HepG2 (cell line): ENCODE results near the gene SPRED2. TPM values are rescaled to one million over a fixed set of nuclear protein-coding genes. Genes with fewer than 3 reads are reported as not detected.
A peak's percentile ranks its signal among the peaks of the same experiment; 100 is the strongest.

Experiments used
- AGO2 ChIP-seq: fragments of 200-400 bp; formaldehyde crosslinking; optimal IDR thresholded peaks from 2 replicates; pipeline ENCODE3; 2017; ENCODE audit warnings: mild to moderate bottlenecking, low read depth, low read length, moderate library complexity
- ARHGAP35 ChIP-seq: sonication (generic); formaldehyde crosslinking; IDR thresholded peaks from 2 replicates; pipeline ENCODE4 v1.9.0; 2022; ENCODE audit warnings: mild to moderate bottlenecking, inconsistent platforms, moderate library complexity, missing genetic modification reagents, borderline replicate concordance
- DR1 ChIP-seq: sonication (generic); formaldehyde crosslinking; IDR thresholded peaks from 2 replicates; pipeline ENCODE4 v1.8.0; 2021; ENCODE audit warnings: mild to moderate bottlenecking, missing genetic modification reagents, inconsistent platforms
- EED ChIP-seq: sonication (generic); formaldehyde crosslinking; IDR thresholded peaks from 2 replicates; pipeline ENCODE4 v1.5.0; 2020; ENCODE audit warnings: mild to moderate bottlenecking, missing genetic modification reagents
- FOXM1 ChIP-seq: sonication (generic); formaldehyde crosslinking; IDR thresholded peaks from 2 replicates; pipeline ENCODE4 v1.5.0; 2020; ENCODE audit warnings: missing genetic modification reagents
- HDAC6 ChIP-seq: fragments of 200-600 bp; sonication (generic); IDR thresholded peaks from 2 replicates; pipeline ENCODE4 v1.7.0; 2017; ENCODE audit warnings: mild to moderate bottlenecking, antibody characterized with exemption, low read length, low read depth
- HMG20A ChIP-seq: IDR thresholded peaks from 2 replicates; pipeline ENCODE4 v1.6.1; 2016; ENCODE audit warnings: borderline replicate concordance
- HOMEZ ChIP-seq: IDR thresholded peaks from 2 replicates; pipeline ENCODE4 v1.6.1; 2016; ENCODE audit warnings: low read depth
- KAT8 ChIP-seq: IDR thresholded peaks from 2 replicates; pipeline ENCODE4 v1.6.1; 2016; ENCODE audit warnings: missing genetic modification reagents, missing compliant biosample characterization
- KLF11 ChIP-seq: IDR thresholded peaks from 2 replicates; pipeline ENCODE4 v1.6.1; 2016; ENCODE audit warnings: missing compliant biosample characterization
- PRMT3 ChIP-seq: sonication (generic); formaldehyde crosslinking; IDR thresholded peaks from 2 replicates; pipeline ENCODE4 v1.8.1; 2022; ENCODE audit warnings: low read depth, mild to moderate bottlenecking, moderate library complexity, missing genetic modification reagents, borderline replicate concordance
- SMAD3 ChIP-seq: sonication (generic); formaldehyde crosslinking; IDR thresholded peaks from 2 replicates; pipeline ENCODE4 v1.4.0; 2020; ENCODE audit warnings: missing genetic modification reagents
- ZBTB20 ChIP-seq: sonication (generic); formaldehyde crosslinking; IDR thresholded peaks from 2 replicates; pipeline ENCODE4 v1.8.1; 2023; ENCODE audit warnings: missing genetic modification reagents, low read depth, mild to moderate bottlenecking, borderline replicate concordance
- ZNF136 ChIP-seq: sonication (generic); formaldehyde crosslinking; IDR thresholded peaks from 2 replicates; pipeline ENCODE4 v1.8.1; 2022; ENCODE audit warnings: low read depth, mild to moderate bottlenecking, moderate library complexity, missing genetic modification reagents
- ZNF138 ChIP-seq: sonication (generic); formaldehyde crosslinking; IDR thresholded peaks from 2 replicates; pipeline ENCODE4 v1.5.0; 2020; ENCODE audit warnings: mild to moderate bottlenecking, low read depth, missing genetic modification reagents
- ZNF33A ChIP-seq: sonication (generic); formaldehyde crosslinking; IDR thresholded peaks from 2 replicates; pipeline ENCODE4 v1.5.1; 2020; ENCODE audit warnings: missing genetic modification reagents, mild to moderate bottlenecking, moderate library complexity, borderline replicate concordance
- ZNF619 ChIP-seq: sonication (generic); formaldehyde crosslinking; IDR thresholded peaks from 2 replicates; pipeline ENCODE4 v1.4.0; 2020; ENCODE audit warnings: mild to moderate bottlenecking, missing genetic modification reagents
- ZNF639 ChIP-seq: conservative IDR thresholded peaks from 2 replicates; pipeline ENCODE4 v1.6.1; 2018; ENCODE audit warnings: missing genetic modification reagents
- ZNF660 ChIP-seq: sonication (generic); formaldehyde crosslinking; IDR thresholded peaks from 2 replicates; pipeline ENCODE4 v1.5.1; 2020; ENCODE audit warnings: mild to moderate bottlenecking, low read depth, missing genetic modification reagents, borderline replicate concordance
- polyA plus RNA-seq, 8 experiments: library from polyadenylated mRNA; depleted of rRNA in 3 of 8; stranded (reverse) in 7 of 8; unstranded in 1 of 8; fragments of >200 nt; fragmentation: Illumina TruSeq in 4 of 8; extraction: Trizol in 4 of 8; gene quantifications; 2 replicates each; pipeline versions ENCODE4 v1.2.1 to v1.2.3, GENCODE V29; 2011 to 2016; ENCODE audit warnings: low read depth in 4 of 8, missing spikeins in 1 of 8, mixed read lengths in 1 of 8; ENCODE audit not compliant: insufficient read depth in 1 of 8
- total RNA-seq, 5 experiments: library from RNA; depleted of rRNA; stranded (reverse); fragments of >200 nt; fragmentation: Illumina TruSeq; extraction: Trizol; gene quantifications; 2 replicates each; pipeline ENCODE4 v1.2.3, GENCODE V29; 2016; ENCODE audit warnings: low read depth in 1 of 5
- TF ChIP-seq, protein P1 (sequence below): IDR thresholded peaks from 2 replicates; pipeline ENCODE4 v1.6.1; 2016
- TF ChIP-seq, protein P2 (sequence below): sonication (generic); formaldehyde crosslinking; IDR thresholded peaks from 2 replicates; pipeline ENCODE4 v1.4.0; 2020; ENCODE audit warnings: mild to moderate bottlenecking, missing genetic modification reagents
- TF ChIP-seq, protein P3 (sequence below): IDR thresholded peaks from 2 replicates; pipeline ENCODE4 v1.6.1; 2012; ENCODE audit warnings: inconsistent platforms

SPRED2 gene
- total and polyA plus RNA-seq, 2 of the 13 experiments (the other 11 are each of a cell fraction or from before 2014, with no cell fraction given), result 13.0 to 37.0 TPM

GRCh38 chr2:65435625-65436168 lies 3.3 kb upstream of the SPRED2 start (continued):
- TF ChIP-seq, protein P1, sequence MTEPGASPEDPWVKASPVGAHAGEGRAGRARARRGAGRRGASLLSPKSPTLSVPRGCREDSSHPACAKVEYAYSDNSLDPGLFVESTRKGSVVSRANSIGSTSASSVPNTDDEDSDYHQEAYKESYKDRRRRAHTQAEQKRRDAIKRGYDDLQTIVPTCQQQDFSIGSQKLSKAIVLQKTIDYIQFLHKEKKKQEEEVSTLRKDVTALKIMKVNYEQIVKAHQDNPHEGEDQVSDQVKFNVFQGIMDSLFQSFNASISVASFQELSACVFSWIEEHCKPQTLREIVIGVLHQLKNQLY, result peak; percentile 66; the same call in 1 of the 2 replicates
- TF ChIP-seq PRMT3 (CRISPR knock-in tag) (peak; percentile 84), KLF11 (CRISPR knock-in tag) (peak; percentile 30; the same call in 1 of the 2 replicates), ZNF138 (CRISPR knock-in tag) (0 out of 2 replicates have a peak, but pooled peaks have one; percentile 22), FOXM1 (CRISPR knock-in tag) (no peak), EED (no peak; the same call in none of the 2 replicates), AGO2 (no peak), HOMEZ (no peak), ARHGAP35 (CRISPR knock-in tag) (peak; percentile 75; the same call in 1 of the 2 replicates), ZNF619 (CRISPR knock-in tag) (no peak), HMG20A (no peak), ZNF33A (CRISPR knock-in tag) (peak; percentile 72; the same call in 1 of the 2 replicates), SMAD3 (0 out of 2 replicates have a peak, but pooled peaks have one; percentile 28), ZBTB20 (peak; percentile 34; the same call in 1 of the 2 replicates), KAT8 (CRISPR knock-in tag) (peak; percentile 74; the same call in 1 of the 2 replicates), ZNF136 (CRISPR knock-in tag) (no peak), HDAC6 (no peak), ZNF639 (CRISPR knock-in tag) (peak; percentile 60; the same call in 1 of the 2 replicates), ZNF660 (CRISPR knock-in tag) (no peak), DR1 (no peak)
- TF ChIP-seq, protein P2, sequence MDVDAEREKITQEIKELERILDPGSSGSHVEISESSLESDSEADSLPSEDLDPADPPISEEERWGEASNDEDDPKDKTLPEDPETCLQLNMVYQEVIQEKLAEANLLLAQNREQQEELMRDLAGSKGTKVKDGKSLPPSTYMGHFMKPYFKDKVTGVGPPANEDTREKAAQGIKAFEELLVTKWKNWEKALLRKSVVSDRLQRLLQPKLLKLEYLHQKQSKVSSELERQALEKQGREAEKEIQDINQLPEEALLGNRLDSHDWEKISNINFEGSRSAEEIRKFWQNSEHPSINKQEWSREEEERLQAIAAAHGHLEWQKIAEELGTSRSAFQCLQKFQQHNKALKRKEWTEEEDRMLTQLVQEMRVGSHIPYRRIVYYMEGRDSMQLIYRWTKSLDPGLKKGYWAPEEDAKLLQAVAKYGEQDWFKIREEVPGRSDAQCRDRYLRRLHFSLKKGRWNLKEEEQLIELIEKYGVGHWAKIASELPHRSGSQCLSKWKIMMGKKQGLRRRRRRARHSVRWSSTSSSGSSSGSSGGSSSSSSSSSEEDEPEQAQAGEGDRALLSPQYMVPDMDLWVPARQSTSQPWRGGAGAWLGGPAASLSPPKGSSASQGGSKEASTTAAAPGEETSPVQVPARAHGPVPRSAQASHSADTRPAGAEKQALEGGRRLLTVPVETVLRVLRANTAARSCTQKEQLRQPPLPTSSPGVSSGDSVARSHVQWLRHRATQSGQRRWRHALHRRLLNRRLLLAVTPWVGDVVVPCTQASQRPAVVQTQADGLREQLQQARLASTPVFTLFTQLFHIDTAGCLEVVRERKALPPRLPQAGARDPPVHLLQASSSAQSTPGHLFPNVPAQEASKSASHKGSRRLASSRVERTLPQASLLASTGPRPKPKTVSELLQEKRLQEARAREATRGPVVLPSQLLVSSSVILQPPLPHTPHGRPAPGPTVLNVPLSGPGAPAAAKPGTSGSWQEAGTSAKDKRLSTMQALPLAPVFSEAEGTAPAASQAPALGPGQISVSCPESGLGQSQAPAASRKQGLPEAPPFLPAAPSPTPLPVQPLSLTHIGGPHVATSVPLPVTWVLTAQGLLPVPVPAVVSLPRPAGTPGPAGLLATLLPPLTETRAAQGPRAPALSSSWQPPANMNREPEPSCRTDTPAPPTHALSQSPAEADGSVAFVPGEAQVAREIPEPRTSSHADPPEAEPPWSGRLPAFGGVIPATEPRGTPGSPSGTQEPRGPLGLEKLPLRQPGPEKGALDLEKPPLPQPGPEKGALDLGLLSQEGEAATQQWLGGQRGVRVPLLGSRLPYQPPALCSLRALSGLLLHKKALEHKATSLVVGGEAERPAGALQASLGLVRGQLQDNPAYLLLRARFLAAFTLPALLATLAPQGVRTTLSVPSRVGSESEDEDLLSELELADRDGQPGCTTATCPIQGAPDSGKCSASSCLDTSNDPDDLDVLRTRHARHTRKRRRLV, result 0 out of 2 replicates have a peak, but pooled peaks have one; percentile 60
- TF ChIP-seq, protein P3, sequence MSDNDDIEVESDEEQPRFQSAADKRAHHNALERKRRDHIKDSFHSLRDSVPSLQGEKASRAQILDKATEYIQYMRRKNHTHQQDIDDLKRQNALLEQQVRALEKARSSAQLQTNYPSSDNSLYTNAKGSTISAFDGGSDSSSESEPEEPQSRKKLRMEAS, result peak; percentile 49; the same call in 1 of the 2 replicates
